ENCODE data around the gene PKD1. TPM values are rescaled to one million over a fixed set of nuclear protein-coding genes. Genes with fewer than 3 reads are reported as not detected.

PKD1 gene
- total RNA-seq, 1 experiment from 2014 or later: 102 TPM

DNA sequence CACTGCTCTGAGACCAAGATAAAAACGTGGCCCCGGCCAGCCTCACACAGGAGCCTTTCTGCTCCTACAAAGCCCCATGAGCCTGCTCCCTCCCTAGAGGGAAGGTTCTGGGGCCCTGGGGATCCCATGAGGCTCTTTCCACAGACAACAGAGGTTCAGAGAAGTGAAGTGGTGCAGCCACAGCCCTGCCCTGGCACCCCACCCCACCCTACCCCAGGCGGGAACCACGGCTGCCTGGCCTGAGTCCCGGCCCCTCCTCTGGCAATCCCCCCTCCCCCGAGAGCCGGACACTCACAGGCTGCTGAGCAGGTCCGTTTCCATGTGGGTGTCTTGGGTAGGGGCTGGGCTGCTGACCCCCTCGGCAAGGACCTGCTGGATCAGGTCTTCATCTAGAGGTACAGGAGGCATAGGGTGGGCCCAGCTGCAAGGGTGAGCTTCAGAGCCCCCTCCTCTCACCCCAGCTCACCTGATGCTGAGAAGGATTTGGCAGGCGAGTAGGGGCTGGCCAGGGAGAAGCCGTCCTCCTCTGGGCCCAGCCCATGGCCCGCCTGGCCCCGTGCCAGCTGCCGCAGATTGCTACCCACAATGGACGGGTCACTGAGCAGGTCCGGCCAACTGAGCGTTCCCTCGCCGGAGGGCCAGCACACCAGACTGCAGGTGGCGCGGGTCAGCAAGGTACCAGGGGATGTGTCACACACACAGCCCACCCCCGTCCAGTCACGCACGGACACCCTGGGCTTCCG, 38.7 kb downstream of the PKD1 start:
- no peak overlapping the region for H3K4me3 Mint-ChIP-seq
- ChIA-PET CTCF (no interaction called here), POLR2A (no interaction called here)
- H3K4me1 Mint-ChIP-seq: no peaks in the 10 kb centered on the region
- TF ChIP-seq ZNF138 (CRISPR knock-in tag; conservative IDR thresholded peaks at IDR 0.05) (no peak), E2F1 (CRISPR knock-in tag; IDR thresholded peaks at IDR 0.05) (no peak), NR1H2 (CRISPR knock-in tag; IDR thresholded peaks at IDR 0.05) (no peak), ZNF263 (CRISPR knock-in tag; IDR thresholded peaks at IDR 0.05; ENCODE audit: low read depth) (no peak), CDX4 (CRISPR knock-in tag; IDR thresholded peaks at IDR 0.05; ENCODE audit: borderline replicate concordance) (no peak), ZNF425 (CRISPR knock-in tag; conservative IDR thresholded peaks at IDR 0.05) (no peak), GRHL2 (CRISPR knock-in tag; IDR thresholded peaks at IDR 0.05; ENCODE audit: insufficient replicate concordance, severe bottlenecking) (no peak), NR2C2 (CRISPR knock-in tag; IDR thresholded peaks at IDR 0.05) (no peak), RELA (CRISPR knock-in tag; IDR thresholded peaks at IDR 0.05; ENCODE audit: borderline replicate concordance) (no peak), EMX1 (CRISPR knock-in tag; IDR thresholded peaks at IDR 0.05) (no peak), ZNF512 (CRISPR knock-in tag; IDR thresholded peaks at IDR 0.05; ENCODE audit: borderline replicate concordance) (no peak), JAZF1 (CRISPR knock-in tag; IDR thresholded peaks at IDR 0.05) (no peak), GTF2I (CRISPR knock-in tag; conservative IDR thresholded peaks at IDR 0.05) (no peak), ZNF281 (CRISPR knock-in tag; IDR thresholded peaks at IDR 0.05) (no peak)
- TF ChIP-seq, protein P1, sequence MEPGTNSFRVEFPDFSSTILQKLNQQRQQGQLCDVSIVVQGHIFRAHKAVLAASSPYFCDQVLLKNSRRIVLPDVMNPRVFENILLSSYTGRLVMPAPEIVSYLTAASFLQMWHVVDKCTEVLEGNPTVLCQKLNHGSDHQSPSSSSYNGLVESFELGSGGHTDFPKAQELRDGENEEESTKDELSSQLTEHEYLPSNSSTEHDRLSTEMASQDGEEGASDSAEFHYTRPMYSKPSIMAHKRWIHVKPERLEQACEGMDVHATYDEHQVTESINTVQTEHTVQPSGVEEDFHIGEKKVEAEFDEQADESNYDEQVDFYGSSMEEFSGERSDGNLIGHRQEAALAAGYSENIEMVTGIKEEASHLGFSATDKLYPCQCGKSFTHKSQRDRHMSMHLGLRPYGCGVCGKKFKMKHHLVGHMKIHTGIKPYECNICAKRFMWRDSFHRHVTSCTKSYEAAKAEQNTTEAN (CRISPR knock-in tag; IDR thresholded peaks at IDR 0.05): no peak
- H3K27me3 Mint-ChIP-seq (ENCODE audit: low read depth): no peaks in the 10 kb centered on the region
- no peaks in the 10 kb centered on the region for H3K9me3 Mint-ChIP-seq
- ATAC-seq (no peak), DNase-seq (ENCODE audit: low spot score) (no peak)
- H3K27ac Mint-ChIP-seq: no peak overlapping the region
- H3K36me3 Mint-ChIP-seq: peaks cover 14% of the 10 kb centered on the region
